SK-N-SH treated with all-trans-retinoic acid at 6 μM for 48 hours (cell line): Measurements from ENCODE around the gene RNU1-2.

Source experiments
- ATAC-seq: fragments of 200-7000 bp; cut with Tn5 transposase; 3 replicates; pipeline ENCODE4 v1.9.1; 2020; ENCODE audit warnings: mild to moderate bottlenecking, moderate library complexity
- ARNTL ChIP-seq: fragments of 450-650 bp; formaldehyde crosslinking; IDR thresholded peaks from 2 replicates; pipeline ENCODE4 v1.5.0; 2020; ENCODE audit warnings: low read depth, mild to moderate bottlenecking, moderate library complexity, borderline replicate concordance
- BACH2 ChIP-seq: fragments of 250-450 bp; sonication (Bioruptor Pico); IDR thresholded peaks from 2 replicates; pipeline ENCODE4 v1.9.0; 2021; ENCODE audit warnings: mild to moderate bottlenecking, borderline replicate concordance
- CSDC2 ChIP-seq: fragments of 250-450 bp; sonication (Bioruptor Pico); IDR thresholded peaks from 2 replicates; pipeline ENCODE4 v1.5.0; 2020; ENCODE audit warnings: mild to moderate bottlenecking, moderate library complexity
- ESRRG ChIP-seq: fragments of 250-450 bp; sonication (Bioruptor Pico); IDR thresholded peaks from 2 replicates; pipeline ENCODE4 v1.6.1; 2021; ENCODE audit warnings: mild to moderate bottlenecking
- GLIS3 ChIP-seq: fragments of 250-450 bp; sonication (Bioruptor Pico); IDR thresholded peaks from 2 replicates; pipeline ENCODE4 v1.5.0; 2020; ENCODE audit warnings: mild to moderate bottlenecking, moderate library complexity
- ISL1 ChIP-seq: fragments of 250-450 bp; sonication (Bioruptor Pico); IDR thresholded peaks from 2 replicates; pipeline ENCODE4 v2.1.2; 2022; ENCODE audit warnings: mild to moderate bottlenecking, moderate library complexity
- OSR1 ChIP-seq: fragments of 250-450 bp; sonication (Bioruptor Pico); IDR thresholded peaks from 2 replicates; pipeline ENCODE4 v1.8.0; 2022; ENCODE audit warnings: moderate library complexity, mild to moderate bottlenecking, inconsistent platforms
- PPARA ChIP-seq: fragments of 250-450 bp; sonication (Bioruptor Pico); IDR thresholded peaks from 2 replicates; pipeline ENCODE4 v1.5.0; 2020; ENCODE audit warnings: mild to moderate bottlenecking, borderline replicate concordance
- RARB ChIP-seq: fragments of 250-450 bp; sonication (Bioruptor Pico); IDR thresholded peaks from 2 replicates; pipeline ENCODE4 v1.8.0; 2021; ENCODE audit warnings: mild to moderate bottlenecking, moderate library complexity
- SNAI2 ChIP-seq: fragments of 250-450 bp; sonication (Bioruptor Pico); IDR thresholded peaks from 2 replicates; pipeline ENCODE4 v1.5.0; 2020; ENCODE audit warnings: mild to moderate bottlenecking, moderate library complexity
- TCF4 ChIP-seq: fragments of 250-450 bp; sonication (Bioruptor Pico); IDR thresholded peaks from 2 replicates; pipeline ENCODE4 v1.8.0; 2021; ENCODE audit warnings: mild to moderate bottlenecking, moderate library complexity, borderline replicate concordance
- TOX ChIP-seq: fragments of 250-450 bp; sonication (Bioruptor Pico); IDR thresholded peaks from 2 replicates; pipeline ENCODE4 v1.8.0; 2021; ENCODE audit warnings: mild to moderate bottlenecking, moderate library complexity, borderline replicate concordance
- ZC3H10 ChIP-seq: fragments of 250-450 bp; sonication (Bioruptor Pico); IDR thresholded peaks from 2 replicates; pipeline ENCODE4 v1.5.1; 2021; ENCODE audit warnings: mild to moderate bottlenecking, moderate library complexity
- ZFP3 ChIP-seq: fragments of 250-450 bp; sonication (Bioruptor Pico); IDR thresholded peaks from 2 replicates; pipeline ENCODE4 v1.5.0; 2020; ENCODE audit warnings: mild to moderate bottlenecking, moderate library complexity
- ZFP30 ChIP-seq: fragments of 450-650 bp; formaldehyde crosslinking; IDR thresholded peaks from 2 replicates; pipeline ENCODE4 v1.5.0; 2022; ENCODE audit warnings: mild to moderate bottlenecking, moderate library complexity
- ZNF565 ChIP-seq: fragments of 450-650 bp; formaldehyde crosslinking; conservative IDR thresholded peaks from 2 replicates; pipeline ENCODE4 v1.5.0; 2020; ENCODE audit warnings: low read depth, mild to moderate bottlenecking, moderate library complexity
- ZNF70 ChIP-seq: fragments of 450-650 bp; formaldehyde crosslinking; IDR thresholded peaks from 2 replicates; pipeline ENCODE4 v1.5.0; 2020; ENCODE audit warnings: mild to moderate bottlenecking, moderate library complexity
- ZNF8 ChIP-seq: fragments of 450-650 bp; formaldehyde crosslinking; IDR thresholded peaks from 2 replicates; pipeline ENCODE4 v1.5.0; 2020; ENCODE audit warnings: mild to moderate bottlenecking, moderate library complexity
- TF ChIP-seq, protein P1 (sequence below): fragments of 250-450 bp; sonication (Bioruptor Pico); IDR thresholded peaks from 2 replicates; pipeline ENCODE4 v1.8.0; 2020; ENCODE audit warnings: mild to moderate bottlenecking, moderate library complexity, borderline replicate concordance
- TF ChIP-seq, protein P2 (sequence below): fragments of 250-450 bp; sonication (Bioruptor Pico); IDR thresholded peaks from 2 replicates; pipeline ENCODE4 v1.5.1; 2021; ENCODE audit warnings: mild to moderate bottlenecking, moderate library complexity
- TF ChIP-seq, protein P3 (sequence below): fragments of 250-450 bp; sonication (Bioruptor Pico); IDR thresholded peaks from 2 replicates; pipeline ENCODE4 v1.5.0; 2020; ENCODE audit warnings: mild to moderate bottlenecking, moderate library complexity
- TF ChIP-seq, protein P4 (sequence below): fragments of 250-450 bp; sonication (Bioruptor Pico); IDR thresholded peaks from 2 replicates; pipeline ENCODE4 v1.8.0; 2021; ENCODE audit warnings: low read depth, mild to moderate bottlenecking, moderate library complexity, borderline replicate concordance
- TF ChIP-seq, protein P5 (sequence below): fragments of 250-450 bp; sonication (Bioruptor Pico); IDR thresholded peaks from 2 replicates; pipeline ENCODE4 v1.5.1; 2020; ENCODE audit warnings: low read depth, mild to moderate bottlenecking, moderate library complexity

RNU1-2 gene

DNA sequence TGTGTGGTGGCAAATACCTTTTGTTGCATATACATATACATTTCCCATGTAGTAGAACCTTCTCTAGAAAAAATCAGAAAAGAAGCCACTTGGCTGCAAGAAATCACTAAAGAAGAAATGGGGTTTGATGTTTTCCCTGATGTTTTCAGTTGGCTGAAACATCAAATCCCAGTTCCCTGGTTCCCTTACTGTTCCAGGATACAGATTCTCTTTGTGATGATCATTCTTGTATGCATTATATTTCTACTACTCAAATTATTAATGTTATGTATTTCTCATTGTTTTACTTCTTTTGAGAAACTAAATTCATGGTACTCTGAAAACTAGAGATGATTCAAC is 7.6 kb downstream of the RNU1-2 start:
- TF ChIP-seq ZFP30 (0 out of 2 replicates have a peak, but pooled peaks have one; percentile 20), ZNF565 (CRISPR knock-in tag) (0 out of 2 replicates have a peak, but pooled peaks have one; percentile 4)
- TF ChIP-seq, protein P1, sequence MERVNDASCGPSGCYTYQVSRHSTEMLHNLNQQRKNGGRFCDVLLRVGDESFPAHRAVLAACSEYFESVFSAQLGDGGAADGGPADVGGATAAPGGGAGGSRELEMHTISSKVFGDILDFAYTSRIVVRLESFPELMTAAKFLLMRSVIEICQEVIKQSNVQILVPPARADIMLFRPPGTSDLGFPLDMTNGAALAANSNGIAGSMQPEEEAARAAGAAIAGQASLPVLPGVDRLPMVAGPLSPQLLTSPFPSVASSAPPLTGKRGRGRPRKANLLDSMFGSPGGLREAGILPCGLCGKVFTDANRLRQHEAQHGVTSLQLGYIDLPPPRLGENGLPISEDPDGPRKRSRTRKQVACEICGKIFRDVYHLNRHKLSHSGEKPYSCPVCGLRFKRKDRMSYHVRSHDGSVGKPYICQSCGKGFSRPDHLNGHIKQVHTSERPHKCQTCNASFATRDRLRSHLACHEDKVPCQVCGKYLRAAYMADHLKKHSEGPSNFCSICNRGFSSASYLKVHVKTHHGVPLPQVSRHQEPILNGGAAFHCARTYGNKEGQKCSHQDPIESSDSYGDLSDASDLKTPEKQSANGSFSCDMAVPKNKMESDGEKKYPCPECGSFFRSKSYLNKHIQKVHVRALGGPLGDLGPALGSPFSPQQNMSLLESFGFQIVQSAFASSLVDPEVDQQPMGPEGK, result no peak
- no peak; the same call in 2 of the 3 replicates for ATAC-seq

DNA sequence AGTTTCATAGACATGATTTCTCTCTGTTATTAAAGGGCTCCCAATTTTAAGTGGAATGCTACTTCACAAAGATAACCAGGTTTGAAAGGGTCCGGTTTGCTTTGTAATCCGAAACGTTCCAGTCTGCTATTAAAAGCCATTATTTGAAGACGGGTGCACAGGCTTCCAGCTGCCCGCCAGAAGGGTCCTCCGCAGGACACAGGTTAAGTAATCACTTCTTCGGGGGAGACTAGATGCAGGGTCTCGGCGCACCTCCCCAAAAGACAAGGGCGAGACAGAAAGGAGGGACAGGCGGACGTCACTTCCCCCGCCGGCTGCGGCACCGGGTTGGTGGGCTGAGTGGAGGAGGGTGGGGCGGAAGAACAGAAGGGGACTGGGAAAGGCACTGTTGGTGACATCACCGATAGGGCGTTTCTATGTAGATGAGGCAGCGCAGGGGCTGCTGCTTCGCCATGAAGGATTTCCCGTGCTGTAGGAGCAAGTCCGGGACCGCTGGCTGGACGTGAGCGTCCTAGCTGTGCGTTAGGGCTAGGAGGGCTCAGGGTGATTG is 8.9 kb downstream of the RNU1-2 start:
- TF ChIP-seq ZFP3 (CRISPR knock-in tag) (no peak), ZNF70 (CRISPR knock-in tag) (no peak), RARB (CRISPR knock-in tag) (no peak), ARNTL (no peak), ISL1 (no peak)
- TF ChIP-seq, protein P1, result peak; percentile 88
- TF ChIP-seq, all 23 proteins: peak for 1

DNA sequence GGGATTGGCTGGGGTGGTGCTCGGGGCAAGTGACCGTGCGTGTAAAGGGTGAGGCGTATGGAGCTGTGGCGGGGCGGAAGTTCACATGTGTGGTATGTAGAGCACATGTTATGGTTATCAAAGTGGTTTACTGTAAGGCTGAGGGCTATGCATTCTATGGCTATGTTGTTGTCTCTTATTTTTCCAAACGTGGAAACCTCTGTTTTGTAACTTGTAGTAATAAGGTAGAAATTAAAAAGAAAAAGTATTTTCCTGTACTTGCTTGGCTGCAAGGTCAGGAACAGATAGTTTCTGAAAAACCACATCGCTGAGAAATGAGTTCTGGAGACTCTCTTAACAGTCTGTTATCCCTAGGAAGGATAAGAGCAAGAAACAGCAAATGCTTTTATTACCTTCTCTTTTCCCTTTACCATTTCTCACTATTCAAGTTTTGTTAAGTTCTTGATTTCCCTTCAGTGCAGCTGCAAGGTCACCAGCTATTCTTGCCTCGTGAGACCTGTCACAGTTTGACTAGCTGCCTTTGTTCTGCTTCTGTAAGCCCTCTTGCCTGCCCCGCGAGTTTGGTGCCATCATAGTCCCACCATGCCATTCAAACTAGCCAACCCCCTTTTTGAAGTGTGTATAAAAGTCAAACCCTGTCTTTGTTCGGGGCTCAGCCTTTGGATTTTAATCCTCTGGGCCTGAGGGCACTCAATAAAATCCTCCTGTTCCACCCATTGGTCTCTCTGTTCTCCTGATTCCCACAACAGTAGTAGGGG is 9.5 kb downstream of the RNU1-2 start:
- TF ChIP-seq, protein P2, sequence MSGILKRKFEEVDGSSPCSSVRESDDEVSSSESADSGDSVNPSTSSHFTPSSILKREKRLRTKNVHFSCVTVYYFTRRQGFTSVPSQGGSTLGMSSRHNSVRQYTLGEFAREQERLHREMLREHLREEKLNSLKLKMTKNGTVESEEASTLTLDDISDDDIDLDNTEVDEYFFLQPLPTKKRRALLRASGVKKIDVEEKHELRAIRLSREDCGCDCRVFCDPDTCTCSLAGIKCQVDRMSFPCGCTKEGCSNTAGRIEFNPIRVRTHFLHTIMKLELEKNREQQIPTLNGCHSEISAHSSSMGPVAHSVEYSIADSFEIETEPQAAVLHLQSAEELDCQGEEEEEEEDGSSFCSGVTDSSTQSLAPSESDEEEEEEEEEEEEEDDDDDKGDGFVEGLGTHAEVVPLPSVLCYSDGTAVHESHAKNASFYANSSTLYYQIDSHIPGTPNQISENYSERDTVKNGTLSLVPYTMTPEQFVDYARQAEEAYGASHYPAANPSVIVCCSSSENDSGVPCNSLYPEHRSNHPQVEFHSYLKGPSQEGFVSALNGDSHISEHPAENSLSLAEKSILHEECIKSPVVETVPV (CRISPR knock-in tag), result peak; percentile 96
- TF ChIP-seq ZNF70 (CRISPR knock-in tag) (peak; percentile 62), ZFP30 (peak; percentile 74), ZFP3 (CRISPR knock-in tag) (no peak), OSR1 (CRISPR knock-in tag) (no peak), ESRRG (CRISPR knock-in tag) (peak; percentile 98), PPARA (CRISPR knock-in tag) (no peak), BACH2 (no peak), CSDC2 (CRISPR knock-in tag) (peak; percentile 55; the same call in 1 of the 2 replicates), ZC3H10 (peak; percentile 94), TOX (peak; percentile 96), ZNF565 (CRISPR knock-in tag) (peak; percentile 82; the same call in 1 of the 2 replicates), ZNF8 (peak; percentile 67), SNAI2 (CRISPR knock-in tag) (no peak), GLIS3 (CRISPR knock-in tag) (peak; percentile 99), ISL1 (no peak), RARB (CRISPR knock-in tag) (peak; percentile 91), ARNTL (peak; percentile 87; the same call in 1 of the 2 replicates), TCF4 (peak; percentile 34; the same call in 1 of the 2 replicates)
- TF ChIP-seq, protein P3, sequence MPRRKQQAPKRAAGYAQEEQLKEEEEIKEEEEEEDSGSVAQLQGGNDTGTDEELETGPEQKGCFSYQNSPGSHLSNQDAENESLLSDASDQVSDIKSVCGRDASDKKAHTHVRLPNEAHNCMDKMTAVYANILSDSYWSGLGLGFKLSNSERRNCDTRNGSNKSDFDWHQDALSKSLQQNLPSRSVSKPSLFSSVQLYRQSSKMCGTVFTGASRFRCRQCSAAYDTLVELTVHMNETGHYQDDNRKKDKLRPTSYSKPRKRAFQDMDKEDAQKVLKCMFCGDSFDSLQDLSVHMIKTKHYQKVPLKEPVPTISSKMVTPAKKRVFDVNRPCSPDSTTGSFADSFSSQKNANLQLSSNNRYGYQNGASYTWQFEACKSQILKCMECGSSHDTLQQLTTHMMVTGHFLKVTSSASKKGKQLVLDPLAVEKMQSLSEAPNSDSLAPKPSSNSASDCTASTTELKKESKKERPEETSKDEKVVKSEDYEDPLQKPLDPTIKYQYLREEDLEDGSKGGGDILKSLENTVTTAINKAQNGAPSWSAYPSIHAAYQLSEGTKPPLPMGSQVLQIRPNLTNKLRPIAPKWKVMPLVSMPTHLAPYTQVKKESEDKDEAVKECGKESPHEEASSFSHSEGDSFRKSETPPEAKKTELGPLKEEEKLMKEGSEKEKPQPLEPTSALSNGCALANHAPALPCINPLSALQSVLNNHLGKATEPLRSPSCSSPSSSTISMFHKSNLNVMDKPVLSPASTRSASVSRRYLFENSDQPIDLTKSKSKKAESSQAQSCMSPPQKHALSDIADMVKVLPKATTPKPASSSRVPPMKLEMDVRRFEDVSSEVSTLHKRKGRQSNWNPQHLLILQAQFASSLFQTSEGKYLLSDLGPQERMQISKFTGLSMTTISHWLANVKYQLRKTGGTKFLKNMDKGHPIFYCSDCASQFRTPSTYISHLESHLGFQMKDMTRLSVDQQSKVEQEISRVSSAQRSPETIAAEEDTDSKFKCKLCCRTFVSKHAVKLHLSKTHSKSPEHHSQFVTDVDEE (CRISPR knock-in tag), result no peak
- TF ChIP-seq, protein P4, sequence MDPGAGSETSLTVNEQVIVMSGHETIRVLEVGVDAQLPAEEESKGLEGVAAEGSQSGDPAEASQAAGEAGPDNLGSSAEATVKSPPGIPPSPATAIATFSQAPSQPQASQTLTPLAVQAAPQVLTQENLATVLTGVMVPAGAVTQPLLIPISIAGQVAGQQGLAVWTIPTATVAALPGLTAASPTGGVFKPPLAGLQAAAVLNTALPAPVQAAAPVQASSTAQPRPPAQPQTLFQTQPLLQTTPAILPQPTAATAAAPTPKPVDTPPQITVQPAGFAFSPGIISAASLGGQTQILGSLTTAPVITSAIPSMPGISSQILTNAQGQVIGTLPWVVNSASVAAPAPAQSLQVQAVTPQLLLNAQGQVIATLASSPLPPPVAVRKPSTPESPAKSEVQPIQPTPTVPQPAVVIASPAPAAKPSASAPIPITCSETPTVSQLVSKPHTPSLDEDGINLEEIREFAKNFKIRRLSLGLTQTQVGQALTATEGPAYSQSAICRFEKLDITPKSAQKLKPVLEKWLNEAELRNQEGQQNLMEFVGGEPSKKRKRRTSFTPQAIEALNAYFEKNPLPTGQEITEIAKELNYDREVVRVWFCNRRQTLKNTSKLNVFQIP, result peak; percentile 91; the same call in 1 of the 2 replicates
- TF ChIP-seq, protein P5, sequence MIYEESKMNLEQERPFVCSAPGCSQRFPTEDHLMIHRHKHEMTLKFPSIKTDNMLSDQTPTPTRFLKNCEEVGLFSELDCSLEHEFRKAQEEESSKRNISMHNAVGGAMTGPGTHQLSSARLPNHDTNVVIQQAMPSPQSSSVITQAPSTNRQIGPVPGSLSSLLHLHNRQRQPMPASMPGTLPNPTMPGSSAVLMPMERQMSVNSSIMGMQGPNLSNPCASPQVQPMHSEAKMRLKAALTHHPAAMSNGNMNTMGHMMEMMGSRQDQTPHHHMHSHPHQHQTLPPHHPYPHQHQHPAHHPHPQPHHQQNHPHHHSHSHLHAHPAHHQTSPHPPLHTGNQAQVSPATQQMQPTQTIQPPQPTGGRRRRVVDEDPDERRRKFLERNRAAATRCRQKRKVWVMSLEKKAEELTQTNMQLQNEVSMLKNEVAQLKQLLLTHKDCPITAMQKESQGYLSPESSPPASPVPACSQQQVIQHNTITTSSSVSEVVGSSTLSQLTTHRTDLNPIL (CRISPR knock-in tag), result peak; percentile 95
- TF ChIP-seq, protein P1, result peak; percentile 97
- TF ChIP-seq, all 23 proteins: peak for 16
- peak; percentile 83 for ATAC-seq

More for the DNA sequence above, 8.9 kb downstream of the RNU1-2 start:
- ATAC-seq, result peak; percentile 94
